HepG2 (cell line): ENCODE data around the gene MGLL. TPM values are rescaled to one million over a fixed set of nuclear protein-coding genes. Genes with fewer than 3 reads are reported as not detected.

Experiments
- ATAC-seq: fragments of 200-7000 bp; cut with Tn5 transposase; 3 replicates; pipeline ENCODE4 v1.9.1; 2020; ENCODE audit warnings: mild to moderate bottlenecking, moderate library complexity
- BruUV-seq: library from RNA; stranded (reverse); fragments of 400-500 nt; replicated peaks from 2 replicates; lab custom pipeline; 2021; lab: Mats Ljungman, UMichigan
- CTCF ChIA-PET: fragments of 300-600 bp; formaldehyde crosslinking; extraction: SDS; loops from one replicate; lab custom pipeline; 2021; ENCODE audit warnings: low total read pairs, inconsistent platforms, low intra/inter-chr PET ratio; lab: Yijun Ruan, JAX
- POLR2A ChIA-PET: fragments of 350-600 bp; sonication (Branson Sonifier 250); formaldehyde crosslinking; loops from one replicate; lab custom pipeline; 2020; ENCODE audit warnings: antibody characterized with exemption, inconsistent platforms; lab: Yijun Ruan, JAX
- DNase-seq: peaks from one replicate; pipeline ENCODE4 v3.0.0-alpha.2; 2015; ENCODE audit warnings: low spot score
- FAIRE-seq: peaks from 3 replicates; lab custom pipeline; 2011; peaks lifted over from hg19 to GRCh38; lab: Jason Lieb, UNC
- H2AFZ ChIP-seq: one replicate; pipeline ENCODE4 v1.6.1; 2011; ENCODE audit warnings: low read length, inconsistent platforms
- H3K27ac ChIP-seq: fragments of 300-600 bp; 3 replicates; pipeline ENCODE4 v1.8.0; 2011; ENCODE audit warnings: mixed run types, mild to moderate bottlenecking, mixed read lengths, low read length, inconsistent platforms; ENCODE audit not compliant: insufficient read depth; ENCODE audit errors: extremely low read length
- H3K27me3 ChIP-seq, 2 experiments: fragments of 200-600 bp in 1 of 2; 2 replicates in 1 of 2; 3 replicates in 1 of 2; pipeline versions ENCODE4 v1.6.0 to v1.8.0; 2011; ENCODE audit warnings: low read length in 2 of 2, mild to moderate bottlenecking in 2 of 2, moderate library complexity in 2 of 2, inconsistent platforms in 1 of 2; ENCODE audit not compliant: insufficient read depth in 2 of 2, control insufficient read depth in 1 of 2
- H3K36me3 ChIP-seq, 2 experiments: fragments of 200-600 bp in 1 of 2; replicated peaks in 1 of 2; 2 replicates in 1 of 2; 3 replicates in 1 of 2; pipeline versions ENCODE4 v1.5.1 to v1.8.0; 2011; ENCODE audit warnings: low read length in 2 of 2, inconsistent platforms in 1 of 2; ENCODE audit not compliant: insufficient read depth in 2 of 2, control insufficient read depth in 1 of 2
- H3K4me1 ChIP-seq: 2 replicates; pipeline ENCODE4 v1.5.1; 2012; ENCODE audit warnings: low read length, inconsistent platforms; ENCODE audit not compliant: insufficient read depth
- H3K4me2 ChIP-seq: 2 replicates; pipeline ENCODE4 v1.6.0; 2011; ENCODE audit warnings: low read depth, low read length, inconsistent platforms
- H3K4me3 ChIP-seq, 3 experiments: fragments of 200-600 bp in 1 of 3; sonication (generic), shearing (Covaris generic) in 1 of 3; replicated peaks in 1 of 3; 2 replicates each; pipeline ENCODE4 v1.5.1; 2011 to 2016; ENCODE audit warnings: low read length in 3 of 3, inconsistent platforms in 2 of 3, low read depth in 2 of 3, mild to moderate bottlenecking in 2 of 3, control low read depth in 1 of 3, mixed read lengths in 1 of 3; ENCODE audit not compliant: insufficient read depth in 1 of 3
- H3K79me2 ChIP-seq: one replicate; pipeline ENCODE4 v1.6.1; 2011; ENCODE audit warnings: low read length, inconsistent platforms; ENCODE audit not compliant: insufficient read depth
- H3K9ac ChIP-seq: 2 replicates; pipeline ENCODE4 v1.6.0; 2011; ENCODE audit warnings: mild to moderate bottlenecking, low read depth, low read length, inconsistent platforms; ENCODE audit not compliant: insufficient read depth
- H3K9me3 ChIP-seq: 2 replicates; pipeline ENCODE4 v1.5.1; 2012; ENCODE audit warnings: mild to moderate bottlenecking, low read length
- H4K20me1 ChIP-seq: 2 replicates; pipeline ENCODE4 v1.6.0; 2011; ENCODE audit warnings: inconsistent platforms, mild to moderate bottlenecking, low read length, moderate library complexity; ENCODE audit not compliant: insufficient read depth
- HMG20A ChIP-seq: IDR thresholded peaks from 2 replicates; pipeline ENCODE4 v1.6.1; 2016; ENCODE audit warnings: borderline replicate concordance
- NFYB ChIP-seq: sonication (generic); formaldehyde crosslinking; IDR thresholded peaks from 2 replicates; pipeline ENCODE4 v1.4.0; 2020; ENCODE audit warnings: missing genetic modification reagents
- TAF15 ChIP-seq: fragments of 200-400 bp; formaldehyde crosslinking; IDR thresholded peaks from one replicate; pipeline ENCODE4 v1.6.1; 2018; ENCODE audit warnings: mild to moderate bottlenecking, low read depth, low read length; ENCODE audit not compliant: poor library complexity, severe bottlenecking
- ZNF230 ChIP-seq: sonication (generic); formaldehyde crosslinking; IDR thresholded peaks from 2 replicates; pipeline ENCODE4 v1.4.0; 2020; ENCODE audit warnings: mild to moderate bottlenecking, missing genetic modification reagents
- ZNF296 ChIP-seq: sonication (generic); formaldehyde crosslinking; conservative IDR thresholded peaks from 2 replicates; pipeline ENCODE4 v1.5.0; 2020; ENCODE audit warnings: mild to moderate bottlenecking, missing genetic modification reagents
- ZNF552 ChIP-seq: sonication (generic); formaldehyde crosslinking; IDR thresholded peaks from 2 replicates; pipeline ENCODE4 v1.9.0; 2022; ENCODE audit warnings: missing genetic modification reagents, mild to moderate bottlenecking, borderline replicate concordance
- ZNF841 ChIP-seq: sonication (generic); formaldehyde crosslinking; IDR thresholded peaks from 2 replicates; pipeline ENCODE4 v1.8.1; 2023; ENCODE audit warnings: missing genetic modification reagents, borderline replicate concordance
- WGBS: methylation state at CpG from one replicate; pipeline ENCODE4 v1.1.6; 2017; ENCODE audit warnings: low lambda C conversion rate; 5-methylcytosine and 5-hydroxymethylcytosine counted together
- in situ Hi-C: cut with HindIII; loops from 2 replicates; pipeline ENCODE4 v1.10.0; 2017; ENCODE audit warnings: low pct_unique_long_range_greater_than_20kb; ENCODE audit not compliant: extremely low pct_ligation_motif_present
- intact Hi-C: fragments of 100-400 bp; cut with micrococcal nuclease; formaldehyde crosslinking; loops from one replicate; pipeline ENCODE4 v1.10.0; 2022; ENCODE audit not compliant: unreplicated experiment
- polyA plus RNA-seq, 8 experiments: library from polyadenylated mRNA; depleted of rRNA in 3 of 8; stranded (reverse) in 7 of 8; unstranded in 1 of 8; fragments of >200 nt; fragmentation: Illumina TruSeq in 4 of 8; extraction: Trizol in 4 of 8; gene quantifications; 2 replicates each; pipeline versions ENCODE4 v1.2.1 to v1.2.3, GENCODE V29; 2011 to 2016; ENCODE audit warnings: low read depth in 4 of 8, missing spikeins in 1 of 8, mixed read lengths in 1 of 8; ENCODE audit not compliant: insufficient read depth in 1 of 8
- total RNA-seq, 5 experiments: library from RNA; depleted of rRNA; stranded (reverse); fragments of >200 nt; fragmentation: Illumina TruSeq; extraction: Trizol; gene quantifications; 2 replicates each; pipeline ENCODE4 v1.2.3, GENCODE V29; 2016; ENCODE audit warnings: low read depth in 1 of 5
- TF ChIP-seq, protein P1 (sequence below): sonication (generic); formaldehyde crosslinking; IDR thresholded peaks from 2 replicates; pipeline ENCODE4 v1.5.0; 2020; ENCODE audit warnings: missing genetic modification reagents
- TF ChIP-seq, protein P2 (sequence below): sonication (generic); formaldehyde crosslinking; IDR thresholded peaks from 2 replicates; pipeline ENCODE4 v1.4.0; 2020; ENCODE audit warnings: missing genetic modification reagents

MGLL gene
- total and polyA plus RNA-seq, 2 of the 13 experiments (the other 11 are each of a cell fraction or from before 2014, with no cell fraction given) = not detected

DNA sequence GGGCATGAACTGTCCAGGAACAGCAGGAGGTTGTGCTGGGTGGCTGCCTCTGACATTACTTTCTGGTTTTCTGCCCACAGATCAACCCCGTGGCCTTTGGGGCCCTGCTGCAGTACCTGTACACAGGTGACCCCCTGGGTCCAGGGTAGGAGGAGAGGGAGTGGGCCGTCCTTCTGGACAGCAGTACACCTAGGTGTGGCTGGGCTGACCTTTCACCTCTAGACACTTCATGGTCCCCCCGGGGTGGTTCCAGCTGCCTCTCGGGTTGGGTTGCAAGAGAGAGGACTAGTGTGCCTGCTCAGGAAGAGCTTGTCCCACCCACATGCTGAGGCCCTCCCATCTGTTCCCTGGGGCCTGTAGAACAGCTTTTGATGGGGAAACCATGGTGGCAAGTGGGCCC is 145.9 kb downstream of the MGLL start:
- H4K20me1 ChIP-seq = no peaks in the 10 kb centered on the region
- intact Hi-C loops (no loop called here), in situ Hi-C loops (no loop called here)
- DNase-seq (no peak), FAIRE-seq (no peak), ATAC-seq (no peak)
- 0% methylated on average over 1 of the region's 4 CpGs for WGBS
- no peak overlapping the region for H3K4me2 ChIP-seq
- ChIA-PET POLR2A (no interaction called here), CTCF (no interaction called here)
- no peak overlapping the region for H3K4me3 ChIP-seq
- no peaks in the 10 kb centered on the region for H3K79me2 ChIP-seq
- H3K27me3 ChIP-seq = peaks cover 0 to 4% of the 10 kb centered on the region in 2 experiments; a peak in 1 of 5 replicates
- peaks cover 19% of the 10 kb centered on the region for H3K4me1 ChIP-seq
- H3K9me3 ChIP-seq = no peaks in the 10 kb centered on the region
- H2AFZ ChIP-seq = no peak overlapping the region
- H3K27ac ChIP-seq = no peak overlapping the region
- TF ChIP-seq NFYB (CRISPR knock-in tag) = no peak
- TF ChIP-seq, protein P1, sequence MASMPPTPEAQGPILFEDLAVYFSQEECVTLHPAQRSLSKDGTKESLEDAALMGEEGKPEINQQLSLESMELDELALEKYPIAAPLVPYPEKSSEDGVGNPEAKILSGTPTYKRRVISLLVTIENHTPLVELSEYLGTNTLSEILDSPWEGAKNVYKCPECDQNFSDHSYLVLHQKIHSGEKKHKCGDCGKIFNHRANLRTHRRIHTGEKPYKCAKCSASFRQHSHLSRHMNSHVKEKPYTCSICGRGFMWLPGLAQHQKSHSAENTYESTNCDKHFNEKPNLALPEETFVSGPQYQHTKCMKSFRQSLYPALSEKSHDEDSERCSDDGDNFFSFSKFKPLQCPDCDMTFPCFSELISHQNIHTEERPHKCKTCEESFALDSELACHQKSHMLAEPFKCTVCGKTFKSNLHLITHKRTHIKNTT = no peak
- no peak for TF ChIP-seq HMG20A (CRISPR knock-in tag)
- TF ChIP-seq TAF15 = no peak
- no peak for TF ChIP-seq ZNF841 (CRISPR knock-in tag)
- TF ChIP-seq, protein P2, sequence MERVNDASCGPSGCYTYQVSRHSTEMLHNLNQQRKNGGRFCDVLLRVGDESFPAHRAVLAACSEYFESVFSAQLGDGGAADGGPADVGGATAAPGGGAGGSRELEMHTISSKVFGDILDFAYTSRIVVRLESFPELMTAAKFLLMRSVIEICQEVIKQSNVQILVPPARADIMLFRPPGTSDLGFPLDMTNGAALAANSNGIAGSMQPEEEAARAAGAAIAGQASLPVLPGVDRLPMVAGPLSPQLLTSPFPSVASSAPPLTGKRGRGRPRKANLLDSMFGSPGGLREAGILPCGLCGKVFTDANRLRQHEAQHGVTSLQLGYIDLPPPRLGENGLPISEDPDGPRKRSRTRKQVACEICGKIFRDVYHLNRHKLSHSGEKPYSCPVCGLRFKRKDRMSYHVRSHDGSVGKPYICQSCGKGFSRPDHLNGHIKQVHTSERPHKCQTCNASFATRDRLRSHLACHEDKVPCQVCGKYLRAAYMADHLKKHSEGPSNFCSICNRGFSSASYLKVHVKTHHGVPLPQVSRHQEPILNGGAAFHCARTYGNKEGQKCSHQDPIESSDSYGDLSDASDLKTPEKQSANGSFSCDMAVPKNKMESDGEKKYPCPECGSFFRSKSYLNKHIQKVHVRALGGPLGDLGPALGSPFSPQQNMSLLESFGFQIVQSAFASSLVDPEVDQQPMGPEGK (CRISPR knock-in tag) = no peak
- TF ChIP-seq ZNF230 (CRISPR knock-in tag) = no peak
- TF ChIP-seq ZNF552 (CRISPR knock-in tag) = no peak
- no peak for TF ChIP-seq ZNF296
- BruUV-seq = no TSS peak
- H3K9ac ChIP-seq = no peak overlapping the region
- H3K36me3 ChIP-seq = no peaks in the 10 kb centered on the region
